Mesenchymal stem cell (in vitro differentiated cells and primary cell): ENCODE data around the gene PRKD1. TPM values are rescaled to one million over a fixed set of nuclear protein-coding genes. Genes with fewer than 3 reads are reported as not detected.

Experiments
- DNase-seq: peaks from one replicate; pipeline ENCODE4 v3.0.0-alpha.2; 2013
- H2AFZ ChIP-seq: one replicate; pipeline ENCODE4 v1.6.1; 2013; ENCODE audit warnings: low read depth, mild to moderate bottlenecking, control low read depth, inconsistent platforms, low read length, moderate library complexity
- H2AK5ac ChIP-seq: 2 replicates; pipeline ENCODE4 v1.6.1; 2013; ENCODE audit warnings: low read length, moderate library complexity, mild to moderate bottlenecking, inconsistent platforms; ENCODE audit not compliant: severe bottlenecking
- H2BK120ac ChIP-seq: one replicate; pipeline ENCODE4 v1.6.1; 2013; ENCODE audit warnings: low read depth, mild to moderate bottlenecking, inconsistent platforms, low read length, moderate library complexity
- H2BK12ac ChIP-seq, 2 experiments: one replicate each; pipeline ENCODE4 v1.6.1; 2013; ENCODE audit warnings: inconsistent platforms in 2 of 2, low read length in 2 of 2, mild to moderate bottlenecking in 2 of 2, moderate library complexity in 2 of 2, control low read depth in 1 of 2
- H2BK15ac ChIP-seq: one replicate; pipeline ENCODE4 v1.6.1; 2013; ENCODE audit warnings: mild to moderate bottlenecking, low read depth, inconsistent platforms; ENCODE audit not compliant: poor library complexity, severe bottlenecking
- H2BK5ac ChIP-seq: 2 replicates; pipeline ENCODE4 v1.6.1; 2013; ENCODE audit warnings: low read depth, mild to moderate bottlenecking, low read length, control low read depth, inconsistent platforms; ENCODE audit not compliant: poor library complexity, severe bottlenecking
- H3K14ac ChIP-seq, 2 experiments: one replicate each; pipeline ENCODE4 v1.6.1; 2013; ENCODE audit warnings: inconsistent platforms in 2 of 2, low read length in 2 of 2, control low read depth in 1 of 2, mild to moderate bottlenecking in 1 of 2, moderate library complexity in 1 of 2
- H3K18ac ChIP-seq, 2 experiments: one replicate each; pipeline ENCODE4 v1.6.1; 2013; ENCODE audit warnings: inconsistent platforms in 2 of 2, low read length in 2 of 2, control low read depth in 1 of 2, low read depth in 1 of 2, mild to moderate bottlenecking in 1 of 2
- H3K23ac ChIP-seq, 2 experiments: one replicate each; pipeline ENCODE4 v1.6.1; 2013; ENCODE audit warnings: inconsistent platforms in 2 of 2, low read length in 2 of 2, mild to moderate bottlenecking in 2 of 2, moderate library complexity in 2 of 2, control low read depth in 1 of 2
- H3K27ac ChIP-seq: 2 replicates; pipeline ENCODE4 v1.5.1; 2013; ENCODE audit warnings: mild to moderate bottlenecking, moderate library complexity, low read length, control low read depth, inconsistent platforms; ENCODE audit not compliant: poor library complexity, severe bottlenecking
- H3K27me3 ChIP-seq, 2 experiments: 2 replicates each; pipeline versions ENCODE4 v1.6.1 to v1.7.0; 2013; ENCODE audit warnings: low read length in 2 of 2, mild to moderate bottlenecking in 2 of 2, moderate library complexity in 2 of 2, control low read depth in 1 of 2, inconsistent platforms in 1 of 2; ENCODE audit not compliant: control insufficient read depth in 1 of 2, insufficient read depth in 1 of 2
- H3K36me3 ChIP-seq, 2 experiments: 2 replicates each; pipeline versions ENCODE4 v1.6.1 to v1.7.0; 2013; ENCODE audit warnings: low read length in 2 of 2, control low read depth in 1 of 2, inconsistent platforms in 1 of 2, low read depth in 1 of 2, mild to moderate bottlenecking in 1 of 2; ENCODE audit not compliant: insufficient read depth in 2 of 2, control insufficient read depth in 1 of 2
- H3K4ac ChIP-seq, 2 experiments: one replicate each; pipeline ENCODE4 v1.6.1; 2013; ENCODE audit warnings: inconsistent platforms in 2 of 2, low read length in 2 of 2, mild to moderate bottlenecking in 2 of 2, moderate library complexity in 2 of 2, control low read depth in 1 of 2, low read depth in 1 of 2
- H3K4me1 ChIP-seq: 2 replicates; pipeline ENCODE4 v1.6.1; 2013; ENCODE audit warnings: low read depth, low read length, control low read depth; ENCODE audit not compliant: control insufficient read depth, insufficient read depth
- H3K4me2 ChIP-seq: 2 replicates; pipeline ENCODE4 v1.6.1; 2013; ENCODE audit warnings: low read length, mild to moderate bottlenecking, inconsistent platforms; ENCODE audit not compliant: poor library complexity, severe bottlenecking
- H3K4me3 ChIP-seq, 2 experiments: 2 replicates each; pipeline versions ENCODE4 v1.5.1 to v1.7.0; 2013; ENCODE audit warnings: low read length in 2 of 2, mild to moderate bottlenecking in 2 of 2, control low read depth in 1 of 2, low read depth in 1 of 2; ENCODE audit not compliant: insufficient read depth in 1 of 2
- H3K79me1 ChIP-seq: replicated peaks from 2 replicates; pipeline ENCODE4 v1.6.1; 2013; ENCODE audit warnings: mild to moderate bottlenecking, control low read depth, low read length, inconsistent platforms; ENCODE audit not compliant: poor library complexity, severe bottlenecking
- H3K9ac ChIP-seq: 2 replicates; pipeline ENCODE4 v1.7.0; 2013; ENCODE audit warnings: mild to moderate bottlenecking, low read length, moderate library complexity
- H3K9me3 ChIP-seq: 2 replicates; pipeline ENCODE4 v1.7.0; 2013; ENCODE audit warnings: mild to moderate bottlenecking, low read length; ENCODE audit not compliant: control insufficient read depth
- H4K8ac ChIP-seq: one replicate; pipeline ENCODE4 v1.6.1; 2013; ENCODE audit warnings: inconsistent platforms, mild to moderate bottlenecking, low read length, moderate library complexity
- H4K91ac ChIP-seq: one replicate; pipeline ENCODE4 v1.6.1; 2013; ENCODE audit warnings: mild to moderate bottlenecking, low read length, inconsistent platforms
- WGBS: methylation state at CpG from one replicate; pipeline ENCODE4 v1.1.7; 2013; ENCODE audit warnings: mixed read lengths; 5-methylcytosine and 5-hydroxymethylcytosine counted together
- polyA plus RNA-seq, 2 experiments: library from polyadenylated mRNA; stranded (reverse); fragments of 200-250 nt; gene quantifications; one replicate each; pipeline ENCODE4 v1.2.3, GENCODE V29; 2013

The PRKD1 gene
- polyA plus RNA-seq (2013, experiment 1 of 2): 6.5 TPM
- 6.3 TPM for polyA plus RNA-seq (2013, experiment 2 of 2)

GRCh38 chr14:29927376-29928116 lies at the start of gene PRKD1:
PRKD1 (minus strand) TSS chr14:29927847.
- Histone ChIP-seq H3K9me3 (no peaks in the 10 kb centered on the region), H3K9ac (peak within 1 kb of the TSS; percentile 88), H3K4me2 (peak within 1 kb of the TSS; percentile 99), H2BK120ac (peak within 1 kb of the TSS; percentile 46), H3K4ac (peak within 1 kb of the TSS in 1 of 2 experiments; percentile 49), H3K4me3 (peak within 1 kb of the TSS; percentile 85 to 100), H2BK15ac (peak within 1 kb of the TSS; percentile 89), H3K27me3 (no peaks in the 10 kb centered on the region), H4K91ac (peak within 1 kb of the TSS; percentile 86), H2AK5ac (no peak within 1 kb of the TSS), H3K4me1 (peaks cover 11% of the 10 kb centered on the region), H4K8ac (peak within 1 kb of the TSS; percentile 77), H3K79me1 (peaks cover 11% of the 10 kb centered on the region), H3K27ac (no peak within 1 kb of the TSS), H3K36me3 (no peaks in the 10 kb centered on the region), H2BK12ac (peak within 1 kb of the TSS; percentile 22 to 60), H3K14ac (peak within 1 kb of the TSS in 1 of 2 experiments; percentile 50), H2AFZ (peak within 1 kb of the TSS; percentile 91), H3K23ac (peak within 1 kb of the TSS; percentile 37 to 77), H2BK5ac (peak within 1 kb of the TSS; percentile 31), H3K18ac (peak within 1 kb of the TSS; percentile 90 to 96)
- WGBS: under 1% methylated on average over 51 of the region's 91 CpGs
- DNase-seq: peak; percentile 76

- H3K4ac ChIP-seq: no peak overlapping the region
- no peak overlapping the region for H2BK120ac ChIP-seq
- H2BK15ac ChIP-seq: no peak overlapping the region
- no peak overlapping the region for H4K8ac ChIP-seq
- H4K91ac ChIP-seq: no peak overlapping the region
- no peak overlapping the region for H3K18ac ChIP-seq
- no peaks in the 10 kb centered on the region for H3K79me1 ChIP-seq
- 92% methylated on average over 15 of the region's 15 CpGs for WGBS
- H3K23ac ChIP-seq: no peak overlapping the region
- H2AFZ ChIP-seq: no peak overlapping the region
- no peaks in the 10 kb centered on the region for H3K36me3 ChIP-seq
- no peak overlapping the region for H3K27ac ChIP-seq
- no peak overlapping the region for H2BK5ac ChIP-seq
- H3K4me2 ChIP-seq: no peak overlapping the region
- no peak overlapping the region for H2BK12ac ChIP-seq
- no peaks in the 10 kb centered on the region for H3K27me3 ChIP-seq
- no peak for DNase-seq
- no peak overlapping the region for H3K14ac ChIP-seq
- H3K9me3 ChIP-seq: no peaks in the 10 kb centered on the region
- no peak overlapping the region for H3K4me3 ChIP-seq
- H3K9ac ChIP-seq: no peak overlapping the region
- H3K4me1 ChIP-seq: no peaks in the 10 kb centered on the region
- no peak overlapping the region for H2AK5ac ChIP-seq
Observed at GRCh38 chr14:29971101-29971500, 43.5 kb upstream of the PRKD1 start.

GRCh38 chr14:29955087-29955486 lies 27.4 kb upstream of the PRKD1 start:
- Histone ChIP-seq H3K4ac (no peak overlapping the region), H2AFZ (no peak overlapping the region), H3K4me1 (no peaks in the 10 kb centered on the region), H3K9me3 (no peaks in the 10 kb centered on the region), H3K36me3 (no peaks in the 10 kb centered on the region), H4K91ac (no peak overlapping the region), H3K27ac (no peak overlapping the region), H3K23ac (no peak overlapping the region), H2BK12ac (no peak overlapping the region), H4K8ac (no peak overlapping the region), H3K9ac (no peak overlapping the region), H2BK5ac (no peak overlapping the region), H3K4me3 (no peak overlapping the region), H2BK120ac (no peak overlapping the region), H3K14ac (no peak overlapping the region), H2AK5ac (no peak overlapping the region), H2BK15ac (no peak overlapping the region), H3K79me1 (no peaks in the 10 kb centered on the region), H3K4me2 (no peak overlapping the region), H3K27me3 (no peaks in the 10 kb centered on the region), H3K18ac (no peak overlapping the region)
- WGBS: no CpG with 5 or more reads among the region's 3 CpGs
- DNase-seq: no peak

- H3K4me3 ChIP-seq: no peak overlapping the region
- no peak overlapping the region for H4K91ac ChIP-seq
- H3K4me1 ChIP-seq: no peaks in the 10 kb centered on the region
- H3K23ac ChIP-seq: no peak overlapping the region
- no peak overlapping the region for H3K9ac ChIP-seq
- WGBS: 90% methylated on average over 6 of the region's 6 CpGs
- H3K18ac ChIP-seq: no peak overlapping the region
- no peak overlapping the region for H2BK120ac ChIP-seq
- no peak overlapping the region for H2AFZ ChIP-seq
- DNase-seq: no peak
- H4K8ac ChIP-seq: no peak overlapping the region
- no peaks in the 10 kb centered on the region for H3K79me1 ChIP-seq
- H3K4me2 ChIP-seq: no peak overlapping the region
- no peaks in the 10 kb centered on the region for H3K36me3 ChIP-seq
- no peak overlapping the region for H3K27ac ChIP-seq
- H3K27me3 ChIP-seq: no peaks in the 10 kb centered on the region
- H2AK5ac ChIP-seq: no peak overlapping the region
- no peak overlapping the region for H2BK12ac ChIP-seq
- no peak overlapping the region for H2BK5ac ChIP-seq
- no peak overlapping the region for H3K4ac ChIP-seq
- no peak overlapping the region for H3K14ac ChIP-seq
- H2BK15ac ChIP-seq: no peak overlapping the region
- H3K9me3 ChIP-seq: no peaks in the 10 kb centered on the region
Observed at GRCh38 chr14:29953501-29953900, 25.9 kb upstream of the PRKD1 start.
